ENCODE measurements around the gene SAMD3.

DNA sequence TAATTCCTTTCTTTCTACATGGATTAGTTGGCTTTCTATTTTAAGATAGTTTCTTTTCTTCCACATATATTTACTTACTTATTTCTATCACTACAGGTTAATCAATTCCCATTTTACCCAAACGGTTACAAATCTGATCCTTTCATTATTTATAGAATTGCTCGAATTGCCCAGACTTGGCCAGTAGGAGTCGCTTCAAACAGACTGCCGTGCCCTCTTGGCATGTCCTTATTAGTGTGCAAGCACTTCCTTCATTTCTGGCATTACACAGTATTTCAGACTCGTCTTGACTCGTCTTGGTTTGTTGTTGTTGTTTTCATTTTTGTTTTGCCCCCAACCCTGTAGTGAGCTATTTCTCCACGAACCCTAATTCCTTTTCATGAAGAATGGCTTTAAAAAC lies 74.6 kb downstream of the SAMD3 start:
- TF ChIP-seq HDAC6 (IDR thresholded peaks at IDR 0.05; ENCODE audit: low read depth, low read length) (no peak), TFDP1 (CRISPR knock-in tag; IDR thresholded peaks at IDR 0.05; ENCODE audit: borderline replicate concordance) (no peak), RAD21 (CRISPR knock-in tag; IDR thresholded peaks at IDR 0.05) (no peak), EHMT2 (IDR thresholded peaks at IDR 0.05; ENCODE audit: borderline replicate concordance, low read depth, low read length) (no peak), GABPA (IDR thresholded peaks at IDR 0.05; ENCODE audit: low read depth, low read length) (no peak), GABPA (CRISPR knock-in tag; IDR thresholded peaks at IDR 0.05; ENCODE audit: low read depth) (no peak), ELF4 (CRISPR knock-in tag; IDR thresholded peaks at IDR 0.05; ENCODE audit: borderline replicate concordance) (no peak)
- TF ChIP-seq, protein P1, sequence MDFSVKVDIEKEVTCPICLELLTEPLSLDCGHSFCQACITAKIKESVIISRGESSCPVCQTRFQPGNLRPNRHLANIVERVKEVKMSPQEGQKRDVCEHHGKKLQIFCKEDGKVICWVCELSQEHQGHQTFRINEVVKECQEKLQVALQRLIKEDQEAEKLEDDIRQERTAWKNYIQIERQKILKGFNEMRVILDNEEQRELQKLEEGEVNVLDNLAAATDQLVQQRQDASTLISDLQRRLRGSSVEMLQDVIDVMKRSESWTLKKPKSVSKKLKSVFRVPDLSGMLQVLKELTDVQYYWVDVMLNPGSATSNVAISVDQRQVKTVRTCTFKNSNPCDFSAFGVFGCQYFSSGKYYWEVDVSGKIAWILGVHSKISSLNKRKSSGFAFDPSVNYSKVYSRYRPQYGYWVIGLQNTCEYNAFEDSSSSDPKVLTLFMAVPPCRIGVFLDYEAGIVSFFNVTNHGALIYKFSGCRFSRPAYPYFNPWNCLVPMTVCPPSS (IDR thresholded peaks at IDR 0.05), result no peak
